ENCODE measurements around the gene PCTP. TPM values are rescaled to one million over a fixed set of nuclear protein-coding genes. Genes with fewer than 3 reads are reported as not detected.

The PCTP gene
- total RNA-seq, 1 experiment from 2014 or later, result 17.3 TPM

- Histone ChIP-seq H3K9me2 (ENCODE audit: insufficient read depth) (no peaks in the 10 kb centered on the region), H2AFZ (no peak overlapping the region), H3K4me2 (no peak overlapping the region), H3K27me3 (ENCODE audit: insufficient read depth, low read depth) (peaks cover 22% of the 10 kb centered on the region), H3K4me1 (replicated peaks; ENCODE audit: insufficient read depth) (peaks cover 26% of the 10 kb centered on the region), H3K36me3 (ENCODE audit: low read depth) (no peaks in the 10 kb centered on the region), H3K4me3 (no peak overlapping the region), H3K27ac (no peak overlapping the region), H3F3A (ENCODE audit: insufficient read depth, low read depth) (0 out of 2 replicates have a peak, but pooled peaks cover 2% of the 10 kb centered on the region), H3K9me3 (ENCODE audit: insufficient read depth, low read depth) (no peaks in the 10 kb centered on the region), H3K79me2 (ENCODE audit: low read depth) (no peaks in the 10 kb centered on the region), H4K20me1 (ENCODE audit: insufficient read depth) (no peaks in the 10 kb centered on the region)
- no TSS peak for BruUV-seq (replicated peaks)
- ChIA-PET POLR2A (ENCODE audit: unreplicated experiment) (no interaction called here), CTCF (no interaction called here)
- intact Hi-C loops (cut with micrococcal nuclease; ENCODE audit: unreplicated experiment), result no loop called here
- TF ChIP-seq EZH2 (IDR thresholded peaks at IDR 0.05; ENCODE audit: low read depth) (no peak), CTCF (conservative IDR thresholded peaks at IDR 0.05) (no peak)
- no peak for DNase-seq
Measured at GRCh38 chr17:55710829-55711496, 39.9 kb upstream of the PCTP start.

GRCh38 chr17:55717432-55717831, 33.4 kb upstream of the PCTP start:
- Histone ChIP-seq H3F3A (ENCODE audit: insufficient read depth, low read depth) (no peaks in the 10 kb centered on the region), H3K36me3 (ENCODE audit: low read depth) (no peaks in the 10 kb centered on the region), H3K9me3 (ENCODE audit: insufficient read depth, low read depth) (no peaks in the 10 kb centered on the region), H2AFZ (no peak overlapping the region), H3K27me3 (ENCODE audit: insufficient read depth, low read depth) (peaks cover 52% of the 10 kb centered on the region), H3K4me2 (no peak overlapping the region), H4K20me1 (ENCODE audit: insufficient read depth) (no peaks in the 10 kb centered on the region), H3K9me2 (ENCODE audit: insufficient read depth) (no peaks in the 10 kb centered on the region), H3K27ac (no peak overlapping the region), H3K4me1 (replicated peaks; ENCODE audit: insufficient read depth) (no peaks in the 10 kb centered on the region), H3K4me3 (no peak overlapping the region), H3K79me2 (ENCODE audit: low read depth) (no peaks in the 10 kb centered on the region)
- ChIA-PET POLR2A (ENCODE audit: unreplicated experiment) (no interaction called here), CTCF (interaction anchor here (0.7 kb wide), 1 partner anchor 115 kb away, joined by 3 read pairs; no protein-coding TSS in a partner anchor)
- no TSS peak for BruUV-seq (replicated peaks)
- TF ChIP-seq EZH2 (IDR thresholded peaks at IDR 0.05; ENCODE audit: low read depth) (no peak), CTCF (conservative IDR thresholded peaks at IDR 0.05) (no peak)
- DNase-seq, result no peak
- intact Hi-C loops (cut with micrococcal nuclease; ENCODE audit: unreplicated experiment), result no loop called here

GRCh38 chr17:55717898-55718735, 32.7 kb upstream of the PCTP start:
- CTCF ChIA-PET, result interaction anchor here (0.6 to 0.7 kb wide), 2 partner anchors 116 to 321 kb away, joined by 3 read pairs; no protein-coding TSS in a partner anchor
- Histone ChIP-seq H4K20me1 (ENCODE audit: insufficient read depth) (no peaks in the 10 kb centered on the region), H3K9me3 (ENCODE audit: insufficient read depth, low read depth) (no peaks in the 10 kb centered on the region), H3K27me3 (ENCODE audit: insufficient read depth, low read depth) (peaks cover 52% of the 10 kb centered on the region), H3K9me2 (ENCODE audit: insufficient read depth) (no peaks in the 10 kb centered on the region), H3F3A (ENCODE audit: insufficient read depth, low read depth) (no peaks in the 10 kb centered on the region), H3K4me3 (no peak overlapping the region), H3K27ac (no peak overlapping the region), H3K4me2 (no peak overlapping the region), H3K4me1 (replicated peaks; ENCODE audit: insufficient read depth) (no peaks in the 10 kb centered on the region), H3K36me3 (ENCODE audit: low read depth) (no peaks in the 10 kb centered on the region), H2AFZ (no peak overlapping the region), H3K79me2 (ENCODE audit: low read depth) (no peaks in the 10 kb centered on the region)
- POLR2A ChIA-PET (ENCODE audit: unreplicated experiment), result no interaction called here
- peak; percentile 46 to 50 for DNase-seq
- intact Hi-C loops (cut with micrococcal nuclease; ENCODE audit: unreplicated experiment), result loop anchor here (1.0 kb wide), 1 partner anchor 192 kb away; no protein-coding TSS in a partner anchor
- TF ChIP-seq CTCF (conservative IDR thresholded peaks at IDR 0.05), result peak; percentile 93
- no peak for TF ChIP-seq EZH2 (IDR thresholded peaks at IDR 0.05; ENCODE audit: low read depth)
- no TSS peak for BruUV-seq (replicated peaks)

All from PC-9 (cell line).